Inflammatory macrophage treated with lipopolysaccharide for 4 hours (primary cell): Measurements from ENCODE around the gene PPP1R2.
"Not testable (repeated sequence)": the region's sequence is repeated elsewhere in the genome, so short reads cannot be mapped to it uniquely, and the experiment has no call there.

Source experiments
- DNase-seq: peaks from one replicate; pipeline ENCODE4 v3.0.0-alpha.2; 2020

The PPP1R2 gene

GRCh38 chr3:195532345-195532744, 10.8 kb downstream of the PPP1R2 start:
- DNase-seq, result no peak

- DNase-seq, result no peak
These were observed 11.4 kb downstream of the PPP1R2 start for GRCh38 chr3:195531683-195532082.

- no peak for DNase-seq
These were observed 16.6 kb downstream of the PPP1R2 start for GRCh38 chr3:195526492-195526891.

- no peak for DNase-seq
These were observed 18.8 kb downstream of the PPP1R2 start for GRCh38 chr3:195524171-195524896.

GRCh38 chr3:195522254-195523023, 20.7 kb downstream of the PPP1R2 start:
- peak; percentile 39 for DNase-seq

- no peak for DNase-seq
These were observed 26.1 kb downstream of the PPP1R2 start for GRCh38 chr3:195517030-195517429.

- not testable (repeated sequence) for DNase-seq
These were observed 28.4 kb downstream of the PPP1R2 start for GRCh38 chr3:195514610-195515235.

- no peak for DNase-seq
These were observed 30.3 kb downstream of the PPP1R2 start for GRCh38 chr3:195512798-195513345.

GRCh38 chr3:195511136-195511535, 32.0 kb downstream of the PPP1R2 start:
- DNase-seq, result no peak

- peak; percentile 71 for DNase-seq
These were observed 34.9 kb downstream of the PPP1R2 start for GRCh38 chr3:195508185-195508584.

- no peak for DNase-seq
These were observed 67.5 kb downstream of the PPP1R2 start for GRCh38 chr3:195475614-195476013.

- not testable (repeated sequence) for DNase-seq
These were observed 68.0 kb downstream of the PPP1R2 start for GRCh38 chr3:195475116-195475515.

- no peak for DNase-seq
These were observed 74.3 kb downstream of the PPP1R2 start for GRCh38 chr3:195468841-195469240.

- no peak for DNase-seq
These were observed 74.7 kb downstream of the PPP1R2 start for GRCh38 chr3:195468391-195468776.

- no peak for DNase-seq
These were observed 75.3 kb downstream of the PPP1R2 start for GRCh38 chr3:195467641-195468390.

- DNase-seq, result no peak
These were observed 76.9 kb downstream of the PPP1R2 start for GRCh38 chr3:195466251-195466650.
